NCI-H1048 (cell line): ENCODE results near the gene ZNF2.

Experiments used
- DNase-seq: peaks from one replicate; lab custom pipeline; 2025; lab: John Stamatoyannopoulos, UW

Gene ZNF2

GRCh38 chr2:95206096-95206495 lies 40.5 kb downstream of the ZNF2 start:
- no peak for DNase-seq

GRCh38 chr2:95207111-95207961 lies 41.7 kb downstream of the ZNF2 start, which contains the start of gene ZNF892:
TSS of gene ZNF892 (plus strand) at chr2:95207521. CDS start at chr2:95207816, 295 bp downstream.
- no peak for DNase-seq

GRCh38 chr2:95208106-95208505 lies 42.5 kb downstream of the ZNF2 start:
- no peak for DNase-seq

GRCh38 chr2:95215018-95215612 lies 49.5 kb downstream of the ZNF2 start:
- no peak for DNase-seq

GRCh38 chr2:95220449-95220848 lies 54.8 kb downstream of the ZNF2 start:
- no peak for DNase-seq

- no peak for DNase-seq
Observed at GRCh38 chr2:95225658-95226057, 60.0 kb downstream of the ZNF2 start.

GRCh38 chr2:95231723-95232122 lies 66.1 kb downstream of the ZNF2 start:
- DNase-seq: no peak

GRCh38 chr2:95232232-95232631 lies 66.6 kb downstream of the ZNF2 start:
- no peak for DNase-seq
